NCI-H2196 treated with DMSO at 0.1 percent for 48 hours (cell line): ENCODE data around the gene OAT.
A peak's percentile ranks its signal among the peaks of the same experiment; 100 is the strongest.

Experiments
- DNase-seq: peaks from one replicate; lab custom pipeline; 2025; ENCODE audit not compliant: unreplicated experiment; lab: John Stamatoyannopoulos, UW

Gene OAT

GRCh38 chr10:124354411-124355382 lies 64.0 kb downstream of the OAT start:
- DNase-seq = peak; percentile 5

- no peak for DNase-seq
Measured at GRCh38 chr10:124353896-124354295, 64.8 kb downstream of the OAT start.

DNA sequence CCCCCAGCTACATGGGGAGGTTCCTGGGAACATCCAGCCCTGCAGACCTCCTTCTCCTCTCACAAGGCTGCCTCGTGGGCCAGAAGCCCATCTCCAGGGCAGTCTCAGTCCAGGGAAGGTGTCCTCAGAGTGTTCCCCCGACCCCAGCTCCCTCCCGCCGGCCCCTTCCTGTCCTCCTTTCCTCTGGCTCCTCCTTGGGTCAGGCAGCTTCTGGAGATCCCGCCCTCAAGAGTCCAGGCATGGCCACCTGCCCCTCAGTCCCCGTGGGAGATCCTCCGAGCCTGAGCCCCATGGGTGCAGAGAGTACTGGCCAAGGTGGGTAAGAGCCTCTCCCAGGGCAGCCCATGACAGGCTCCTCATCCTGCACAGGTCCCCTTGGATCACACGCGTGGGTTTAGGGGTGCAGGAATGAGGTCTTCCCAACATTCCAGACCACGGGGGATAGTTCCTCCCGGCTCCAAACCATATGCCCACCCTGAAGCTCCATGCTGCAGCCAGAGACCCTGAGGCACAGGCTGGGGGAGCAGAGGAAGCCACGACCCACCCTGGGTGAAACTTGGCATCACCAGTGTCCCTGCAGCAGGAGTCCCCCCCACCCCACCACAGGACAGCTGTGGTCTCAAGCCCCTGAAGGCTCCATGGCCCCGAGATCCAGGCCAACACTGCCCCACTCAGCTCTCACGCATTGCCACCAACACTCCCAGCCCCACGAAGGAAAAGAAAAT lies 65.5 kb downstream of the OAT start:
- DNase-seq = no peak

DNA sequence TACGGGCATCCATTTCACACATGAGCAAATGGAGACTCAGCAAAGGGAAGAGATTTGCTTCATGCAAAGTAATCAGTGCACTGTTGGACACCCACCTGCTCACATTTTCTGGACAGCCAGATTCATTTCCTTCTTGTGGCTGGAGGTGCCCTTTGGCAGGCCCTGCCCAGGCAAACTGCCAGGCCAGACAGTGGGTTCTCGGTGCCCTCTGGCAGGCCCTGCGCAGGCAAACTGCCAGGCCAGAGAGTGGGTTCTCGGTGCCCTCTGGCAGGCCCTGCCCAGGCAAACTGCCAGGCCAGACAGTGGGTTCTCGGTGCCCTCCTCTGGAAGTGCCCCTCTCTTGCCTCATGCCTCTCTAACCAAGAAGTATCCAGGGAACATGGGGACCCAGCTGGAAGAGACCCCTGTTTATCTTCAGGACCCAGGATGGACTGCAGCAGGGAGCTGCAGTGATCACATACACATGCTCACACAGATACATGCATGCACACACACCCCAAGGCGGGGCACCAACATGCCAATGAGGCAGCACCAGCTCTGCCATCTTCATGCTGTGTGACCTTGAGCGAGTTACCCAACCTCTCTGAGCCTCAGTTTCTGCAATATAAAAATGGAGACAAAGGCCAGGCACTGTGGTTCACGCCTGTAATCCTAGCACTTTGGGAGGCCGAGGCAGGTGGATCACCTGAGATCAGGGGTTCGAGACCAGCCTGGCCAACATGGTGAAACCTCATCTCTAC lies 67.1 kb downstream of the OAT start:
- no peak for DNase-seq

DNA sequence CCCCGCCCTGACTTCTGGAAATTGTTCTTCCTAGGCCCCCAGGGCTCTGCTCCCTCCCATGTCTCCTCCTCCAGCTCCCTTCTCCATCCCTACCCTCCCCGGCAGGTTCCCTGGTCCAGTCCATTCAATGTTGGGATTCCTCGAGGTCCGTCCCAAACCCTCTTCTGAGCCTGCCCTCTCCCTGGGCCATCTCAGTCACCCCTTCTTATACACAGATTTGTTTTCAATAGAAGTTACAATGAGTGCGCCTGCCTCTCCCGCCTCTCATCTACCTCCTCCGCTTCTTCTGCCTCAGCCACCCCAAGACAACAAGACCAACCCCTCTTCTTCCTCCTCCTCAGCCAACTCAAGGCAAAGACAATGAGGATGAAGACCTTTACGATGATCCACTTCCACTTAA lies 67.9 kb downstream of the OAT start:
- no peak for DNase-seq

DNA sequence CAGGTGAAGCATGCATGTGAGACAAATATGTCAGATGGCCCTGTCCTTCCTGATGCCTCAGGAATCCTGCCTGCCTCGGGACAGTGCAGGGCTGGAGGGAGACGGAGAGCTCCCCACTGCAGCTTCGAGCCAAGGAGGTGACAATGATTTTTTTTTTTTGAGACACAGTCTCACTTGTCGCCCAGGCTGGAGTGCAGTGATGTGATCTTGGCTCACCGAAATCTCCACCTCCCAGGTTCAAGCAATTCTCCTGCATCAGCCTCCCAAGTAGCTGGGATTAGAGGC lies 68.8 kb downstream of the OAT start:
- no peak for DNase-seq

GRCh38 chr10:124349231-124349995 lies 69.3 kb downstream of the OAT start:
- DNase-seq = no peak

DNA sequence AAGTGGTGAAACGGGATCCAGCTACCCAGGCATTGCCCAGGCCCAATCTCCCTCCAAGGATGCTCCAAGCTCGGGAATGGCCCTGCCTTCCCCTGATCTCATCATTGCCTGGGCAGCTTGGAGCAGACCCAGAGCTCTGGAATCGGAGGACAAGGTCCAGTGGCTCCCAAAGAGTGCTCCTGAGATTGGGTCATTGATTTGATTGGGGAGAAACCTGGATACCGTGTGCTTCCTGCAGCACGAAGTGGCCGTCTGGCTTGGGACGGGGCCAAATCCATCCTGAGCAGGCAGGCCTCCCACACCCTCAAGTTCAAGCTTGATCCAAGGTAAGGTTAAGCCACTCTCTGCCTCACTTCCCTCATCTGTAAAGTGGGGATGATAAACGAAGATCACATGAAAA lies 69.9 kb downstream of the OAT start:
- no peak for DNase-seq

DNA sequence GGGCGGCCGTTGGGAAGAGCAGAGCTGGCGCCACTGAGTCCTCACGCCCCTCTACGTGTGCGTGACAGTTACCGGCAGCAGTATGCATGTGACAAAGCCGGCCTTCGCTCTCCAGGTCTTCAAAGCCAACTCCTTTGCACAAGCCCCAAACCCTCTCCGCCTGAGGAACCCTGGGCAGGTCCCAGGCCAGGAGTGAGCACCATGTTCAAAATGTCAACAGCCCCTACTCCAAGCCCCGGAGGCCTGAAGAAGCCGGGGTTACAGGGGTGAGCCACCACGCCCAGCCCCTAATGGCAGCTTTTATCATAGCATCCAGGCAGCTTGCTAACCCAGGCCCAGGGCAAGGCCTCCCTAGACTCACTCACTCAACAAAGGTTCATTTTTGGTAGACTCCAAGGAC lies 70.8 kb downstream of the OAT start:
- no peak for DNase-seq
